K562 (cell line): ENCODE measurements around the gene CDC42SE2. TPM values are rescaled to one million over a fixed set of nuclear protein-coding genes. Genes with fewer than 3 reads are reported as not detected.

Experiments
- ATAC-seq: fragments of 200-7000 bp; cut with Tn5 transposase; 3 replicates; pipeline ENCODE4 v1.9.1; 2020; ENCODE audit warnings: moderate library complexity
- BruUV-seq: library from RNA; stranded (reverse); fragments of 400-500 nt; replicated peaks from 2 replicates; lab custom pipeline; 2021; lab: Mats Ljungman, UMichigan
- CTCF ChIA-PET: fragments of 300-600 bp; formaldehyde crosslinking; extraction: SDS; loops from one replicate; lab custom pipeline; 2021; ENCODE audit warnings: low intra/inter-chr PET ratio; lab: Yijun Ruan, JAX
- POLR2A ChIA-PET: fragments of 300-600, 350-650 bp; sonication (Branson Sonifier 250); formaldehyde crosslinking; extraction: SDS; loops from one replicate; lab custom pipeline; 2021; ENCODE audit warnings: antibody characterized with exemption, inconsistent platforms; lab: Yijun Ruan, JAX
- DNase-seq, 4 experiments: peaks; one replicate each; pipeline versions ENCODE4 v3.0.0 to v3.0.0-alpha.2; 2011 to 2018; ENCODE audit warnings: low spot score in 3 of 4, mixed read lengths in 3 of 4; ENCODE audit errors: extremely low read depth in 1 of 4
- FAIRE-seq: peaks from 2 replicates; lab custom pipeline; 2011; peaks lifted over from hg19 to GRCh38; lab: Jason Lieb, UNC
- H2AFZ ChIP-seq: 2 replicates; pipeline ENCODE4 v1.6.0; 2011; ENCODE audit warnings: low read depth, low read length, control low read depth, inconsistent platforms
- H3K27ac ChIP-seq: fragments of 200-600 bp; 3 replicates; pipeline ENCODE4 v1.8.0; 2011; ENCODE audit warnings: low read depth, mild to moderate bottlenecking, control low read depth, inconsistent platforms, low read length, moderate library complexity, mixed read lengths; ENCODE audit errors: extremely low read depth
- H3K27me3 ChIP-seq, 2 experiments: fragments of 300-600 bp in 1 of 2; 2 replicates in 1 of 2; 3 replicates in 1 of 2; pipeline versions ENCODE4 v1.6.0 to v1.8.0; 2011; ENCODE audit warnings: inconsistent platforms in 2 of 2, low read length in 2 of 2, mild to moderate bottlenecking in 1 of 2, mixed read lengths in 1 of 2, moderate library complexity in 1 of 2; ENCODE audit not compliant: control insufficient read depth in 2 of 2, insufficient read depth in 2 of 2
- H3K36me3 ChIP-seq: fragments of 300-600 bp; 3 replicates; pipeline ENCODE4 v1.8.0; 2011; ENCODE audit warnings: mild to moderate bottlenecking, low read length, inconsistent platforms; ENCODE audit not compliant: control insufficient read depth, insufficient read depth
- H3K4me1 ChIP-seq, 2 experiments: fragments of 200-600 bp in 1 of 2; replicated peaks in 1 of 2; 2 replicates in 1 of 2; 3 replicates in 1 of 2; pipeline versions ENCODE4 v1.5.1 to v1.8.0; 2011; ENCODE audit warnings: inconsistent platforms in 2 of 2, low read length in 2 of 2, mild to moderate bottlenecking in 1 of 2, mixed read lengths in 1 of 2, moderate library complexity in 1 of 2; ENCODE audit not compliant: control insufficient read depth in 2 of 2, insufficient read depth in 2 of 2
- H3K4me2 ChIP-seq: 2 replicates; pipeline ENCODE4 v1.6.1; 2011; ENCODE audit warnings: low read length, control low read depth, inconsistent platforms, mixed read lengths; ENCODE audit not compliant: insufficient read depth
- H3K4me3 ChIP-seq: fragments of 200-600 bp; sonication (generic), shearing (Covaris generic); 2 replicates; pipeline ENCODE4 v1.5.1; 2016; ENCODE audit warnings: control low read depth, inconsistent platforms
- H3K79me2 ChIP-seq: fragments of 200-600 bp; 3 replicates; pipeline ENCODE4 v1.8.0; 2011; ENCODE audit warnings: low read length, inconsistent platforms; ENCODE audit not compliant: control insufficient read depth, insufficient read depth
- H3K9ac ChIP-seq, 2 experiments: 2 replicates each; pipeline versions ENCODE4 v1.6.0 to v1.6.1; 2011; ENCODE audit warnings: low read depth in 2 of 2, low read length in 2 of 2, control low read depth in 1 of 2, inconsistent platforms in 1 of 2, mild to moderate bottlenecking in 1 of 2, mixed read lengths in 1 of 2; ENCODE audit not compliant: insufficient read depth in 1 of 2
- H3K9me1 ChIP-seq: one replicate; pipeline ENCODE4 v1.6.0; 2011; ENCODE audit warnings: inconsistent platforms, mild to moderate bottlenecking, low read length, moderate library complexity; ENCODE audit not compliant: control insufficient read depth, insufficient read depth
- H3K9me3 ChIP-seq: replicated peaks from 2 replicates; pipeline ENCODE4 v1.5.1; 2011; ENCODE audit warnings: low read depth, low read length, inconsistent platforms; ENCODE audit not compliant: control insufficient read depth, insufficient read depth
- H4K20me1 ChIP-seq: replicated peaks from 2 replicates; pipeline ENCODE4 v1.6.1; 2011; ENCODE audit warnings: low read length, inconsistent platforms, mixed read lengths; ENCODE audit not compliant: control insufficient read depth, insufficient read depth
- CBX3 ChIP-seq, 2 experiments: IDR thresholded peaks; 1 replicate in 1 of 2; 2 replicates in 1 of 2; pipeline ENCODE4 v1.6.1; 2012; ENCODE audit warnings: inconsistent platforms in 2 of 2, low read length in 2 of 2, borderline replicate concordance in 1 of 2, control low read depth in 1 of 2
- CEBPB ChIP-seq: fragments of 450-650 bp; IDR thresholded peaks from 2 replicates; pipeline ENCODE4 v1.6.1; 2016; ENCODE audit warnings: missing genetic modification characterization, missing compliant biosample characterization
- FOXA3 ChIP-seq, 2 experiments: fragments of 450-650 bp in 1 of 2; sonication (generic) in 1 of 2; formaldehyde crosslinking; IDR thresholded peaks in 1 of 2; conservative IDR thresholded peaks in 1 of 2; 2 replicates each; pipeline versions ENCODE4 v1.4.0 to v1.8.0; 2020 to 2022; ENCODE audit warnings: mild to moderate bottlenecking in 2 of 2, missing genetic modification reagents in 1 of 2
- GTF2E2 ChIP-seq: fragments of 200-800 bp; sonication (Bioruptor generic); IDR thresholded peaks from 2 replicates; pipeline ENCODE4 v1.6.1; 2016; ENCODE audit warnings: missing genetic modification characterization, missing compliant biosample characterization
- IRF2 ChIP-seq: sonication (generic); formaldehyde crosslinking; IDR thresholded peaks from 2 replicates; pipeline ENCODE4 v1.8.1; 2022; ENCODE audit warnings: mild to moderate bottlenecking, missing genetic modification reagents
- MBD2 ChIP-seq: sonication (generic); IDR thresholded peaks from 2 replicates; pipeline ENCODE4 v1.6.1; 2016; ENCODE audit warnings: low read depth, borderline replicate concordance
- NUFIP1 ChIP-seq: fragments of 450-650 bp; IDR thresholded peaks from 2 replicates; pipeline ENCODE4 v1.6.1; 2018; ENCODE audit not compliant: partially characterized antibody
- PML ChIP-seq: IDR thresholded peaks from 2 replicates; pipeline ENCODE4 v1.6.1; 2012; ENCODE audit warnings: low read length, inconsistent platforms
- POLR2AphosphoS5 ChIP-seq: IDR thresholded peaks from 2 replicates; pipeline ENCODE4 v1.6.1; 2011; ENCODE audit warnings: mild to moderate bottlenecking, low read depth, low read length, moderate library complexity; ENCODE audit not compliant: control insufficient read depth, insufficient read depth
- SLC30A9 ChIP-seq: fragments of 250-450 bp; sonication (Bioruptor Pico); IDR thresholded peaks from 2 replicates; pipeline ENCODE4 v1.8.0; 2022; ENCODE audit warnings: mild to moderate bottlenecking, moderate library complexity
- TEAD1 ChIP-seq, 2 experiments: fragments of 450-650 bp in 1 of 2; sonication (generic) in 1 of 2; formaldehyde crosslinking; IDR thresholded peaks; 2 replicates each; pipeline versions ENCODE4 v1.4.0 to v1.8.0; 2020 to 2022; ENCODE audit warnings: mild to moderate bottlenecking in 2 of 2, missing genetic modification reagents in 1 of 2
- ZNF354B ChIP-seq: fragments of 250-450 bp; sonication (Bioruptor Pico); IDR thresholded peaks from 2 replicates; pipeline ENCODE4 v1.4.0; 2020
- ZNF57 ChIP-seq: fragments of 450-650 bp; formaldehyde crosslinking; IDR thresholded peaks from 2 replicates; pipeline ENCODE4 v1.4.0; 2020; ENCODE audit warnings: mild to moderate bottlenecking, moderate library complexity
- ZNF830 ChIP-seq: fragments of 250-450 bp; sonication (Bioruptor Pico); IDR thresholded peaks from 2 replicates; pipeline ENCODE4 v1.5.0; 2021; ENCODE audit warnings: mild to moderate bottlenecking
- WGBS: fragments of 100-300 bp; shearing (Covaris generic); methylation state at CpG from one replicate; pipeline ENCODE4 v1.1.6; 2016; ENCODE audit warnings: low coverage, mixed read lengths; ENCODE audit not compliant: insufficient coverage; ENCODE audit errors: missing lambda C conversion rate; 5-methylcytosine and 5-hydroxymethylcytosine counted together
- in situ Hi-C: fragments of 300-500 bp; cut with MboI; formaldehyde crosslinking; loops from 4 replicates; pipeline ENCODE4 v1.15.0; 2018; ENCODE audit warnings: inconsistent platforms, mixed read lengths
- intact Hi-C: fragments of 100-400 bp; cut with micrococcal nuclease; formaldehyde crosslinking; loops from 2 replicates; pipeline ENCODE4 v1.14.2; 2022
- polyA plus RNA-seq, 8 experiments: library from polyadenylated mRNA; depleted of rRNA in 4 of 8; stranded (reverse) in 5 of 8; unstranded in 3 of 8; fragments of >200 nt; fragmentation: Nextera tagmentation in 2 of 8; fragmentation: Illumina TruSeq in 1 of 8; extraction: Ambion mirVana in 2 of 8; extraction: Trizol in 1 of 8; gene quantifications; 2 replicates each; pipeline versions ENCODE4 v1.2.1 to v1.2.3, GENCODE V29; 2011 to 2014; ENCODE audit warnings: inconsistent platforms in 1 of 8, missing spikeins in 1 of 8
- total RNA-seq, 7 experiments: library from RNA; depleted of rRNA in 6 of 7; stranded (reverse); fragments of >200 nt in 6 of 7; fragmentation: Illumina TruSeq in 2 of 7; extraction: Trizol in 2 of 7; gene quantifications; 2 replicates each; pipeline versions ENCODE4 v1.2.1 to v1.2.3, GENCODE V29; 2011 to 2021; ENCODE audit warnings: low replicate concordance in 1 of 7
- TF ChIP-seq, protein P1 (sequence below): fragments of 450-650 bp; IDR thresholded peaks from 2 replicates; pipeline ENCODE4 v1.6.1; 2018; ENCODE audit not compliant: partially characterized antibody
- TF ChIP-seq, protein P2 (sequence below): sonication (generic); formaldehyde crosslinking; IDR thresholded peaks from 2 replicates; pipeline ENCODE4 v1.8.1; 2023; ENCODE audit warnings: mild to moderate bottlenecking, missing genetic modification reagents
- TF ChIP-seq, protein P3 (sequence below): fragments of 250-450 bp; sonication (Bioruptor Pico); IDR thresholded peaks from 2 replicates; pipeline ENCODE4 v1.4.0; 2020

Gene CDC42SE2
- total and polyA plus RNA-seq, 9 of the 15 experiments (the other 6 are each of a cell fraction or from before 2014, with no cell fraction given) = 24.8 to 44.3 (median 32.7) TPM

DNA sequence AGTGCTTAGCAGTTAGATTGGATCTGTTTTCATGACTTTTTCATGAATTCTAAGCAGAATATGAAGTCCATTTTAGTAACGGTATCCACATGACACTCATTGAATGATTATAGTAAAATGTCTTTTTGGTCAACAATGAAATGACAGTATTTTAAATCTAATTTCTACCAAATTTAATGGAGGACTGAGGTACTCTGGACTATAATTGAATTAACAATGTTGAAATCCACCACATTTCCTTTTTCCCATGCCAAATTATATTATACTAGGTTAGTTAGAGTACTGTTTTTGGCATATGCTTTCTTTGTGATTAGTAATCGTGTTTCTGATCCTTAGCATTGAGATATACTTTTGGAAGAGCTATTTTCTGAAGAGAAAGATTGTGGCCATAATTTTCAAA, 40.6 kb downstream of the CDC42SE2 start:
- H2AFZ ChIP-seq = no peak overlapping the region
- no peak overlapping the region for H3K9ac ChIP-seq
- FAIRE-seq = no peak
- in situ Hi-C loops = no loop called here
- BruUV-seq = no TSS peak
- no peak for ATAC-seq
- no peaks in the 10 kb centered on the region for H3K9me3 ChIP-seq
- H3K36me3 ChIP-seq = no peaks in the 10 kb centered on the region
- no peak overlapping the region for H3K4me2 ChIP-seq
- intact Hi-C loops = loop anchor here (5.0 kb wide), 1 partner anchor 68 kb away; no protein-coding TSS in a partner anchor
- H3K27me3 ChIP-seq = no peaks in the 10 kb centered on the region
- WGBS = 68% methylated on average over 2 of the region's 2 CpGs
- CTCF ChIA-PET = interaction anchor here (0.6 kb wide), 1 partner anchor 12 kb away, joined by 7 read pairs; no protein-coding TSS in a partner anchor
- no peak for DNase-seq
- no peak overlapping the region for H3K27ac ChIP-seq
- peaks cover 0 to 10% of the 10 kb centered on the region in 2 experiments; a peak in 4 of 5 replicates for H3K4me1 ChIP-seq
- H3K9me1 ChIP-seq = no peaks in the 10 kb centered on the region
- H4K20me1 ChIP-seq = no peaks in the 10 kb centered on the region
- peaks cover 61% of the 10 kb centered on the region for H3K79me2 ChIP-seq
- H3K4me3 ChIP-seq = no peak overlapping the region
- POLR2A ChIA-PET = interaction anchor here (1.0 kb wide), 1 partner anchor 142 kb away, joined by 3 read pairs; no protein-coding TSS in a partner anchor
- TF ChIP-seq MBD2 = no peak
- TF ChIP-seq CBX3 (IDR thresholded peaks at IDR 0.05; ENCODE audit: borderline replicate concordance in 1 of 2, low read length in 2 of 2) = no peak
- no peak for TF ChIP-seq ZNF830 (CRISPR knock-in tag)
- TF ChIP-seq, protein P1, sequence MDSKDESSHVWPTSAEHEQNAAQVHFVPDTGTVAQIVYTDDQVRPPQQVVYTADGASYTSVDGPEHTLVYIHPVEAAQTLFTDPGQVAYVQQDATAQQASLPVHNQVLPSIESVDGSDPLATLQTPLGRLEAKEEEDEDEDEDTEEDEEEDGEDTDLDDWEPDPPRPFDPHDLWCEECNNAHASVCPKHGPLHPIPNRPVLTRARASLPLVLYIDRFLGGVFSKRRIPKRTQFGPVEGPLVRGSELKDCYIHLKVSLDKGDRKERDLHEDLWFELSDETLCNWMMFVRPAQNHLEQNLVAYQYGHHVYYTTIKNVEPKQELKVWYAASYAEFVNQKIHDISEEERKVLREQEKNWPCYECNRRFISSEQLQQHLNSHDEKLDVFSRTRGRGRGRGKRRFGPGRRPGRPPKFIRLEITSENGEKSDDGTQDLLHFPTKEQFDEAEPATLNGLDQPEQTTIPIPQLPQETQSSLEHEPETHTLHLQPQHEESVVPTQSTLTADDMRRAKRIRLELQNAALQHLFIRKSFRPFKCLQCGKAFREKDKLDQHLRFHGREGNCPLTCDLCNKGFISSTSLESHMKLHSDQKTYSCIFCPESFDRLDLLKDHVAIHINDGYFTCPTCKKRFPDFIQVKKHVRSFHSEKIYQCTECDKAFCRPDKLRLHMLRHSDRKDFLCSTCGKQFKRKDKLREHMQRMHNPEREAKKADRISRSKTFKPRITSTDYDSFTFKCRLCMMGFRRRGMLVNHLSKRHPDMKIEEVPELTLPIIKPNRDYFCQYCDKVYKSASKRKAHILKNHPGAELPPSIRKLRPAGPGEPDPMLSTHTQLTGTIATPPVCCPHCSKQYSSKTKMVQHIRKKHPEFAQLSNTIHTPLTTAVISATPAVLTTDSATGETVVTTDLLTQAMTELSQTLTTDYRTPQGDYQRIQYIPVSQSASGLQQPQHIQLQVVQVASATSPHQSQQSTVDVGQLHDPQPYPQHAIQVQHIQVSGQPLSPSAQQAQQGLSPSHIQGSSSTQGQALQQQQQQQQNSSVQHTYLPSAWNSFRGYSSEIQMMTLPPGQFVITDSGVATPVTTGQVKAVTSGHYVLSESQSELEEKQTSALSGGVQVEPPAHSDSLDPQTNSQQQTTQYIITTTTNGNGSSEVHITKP = no peak
- TF ChIP-seq POLR2AphosphoS5 = no peak
- no peak for TF ChIP-seq PML
- no peak for TF ChIP-seq SLC30A9 (CRISPR knock-in tag)
- no peak for TF ChIP-seq ZNF354B
- TF ChIP-seq IRF2 (CRISPR knock-in tag) = no peak
- no peak for TF ChIP-seq FOXA3 (CRISPR knock-in tag; conservative IDR thresholded peaks at IDR 0.05 in 1 of 2, IDR thresholded peaks at IDR 0.05 in 1 of 2)
- no peak for TF ChIP-seq GTF2E2 (tag)
- no peak for TF ChIP-seq TEAD1 (CRISPR knock-in tag; IDR thresholded peaks at IDR 0.05)
- TF ChIP-seq, protein P2, sequence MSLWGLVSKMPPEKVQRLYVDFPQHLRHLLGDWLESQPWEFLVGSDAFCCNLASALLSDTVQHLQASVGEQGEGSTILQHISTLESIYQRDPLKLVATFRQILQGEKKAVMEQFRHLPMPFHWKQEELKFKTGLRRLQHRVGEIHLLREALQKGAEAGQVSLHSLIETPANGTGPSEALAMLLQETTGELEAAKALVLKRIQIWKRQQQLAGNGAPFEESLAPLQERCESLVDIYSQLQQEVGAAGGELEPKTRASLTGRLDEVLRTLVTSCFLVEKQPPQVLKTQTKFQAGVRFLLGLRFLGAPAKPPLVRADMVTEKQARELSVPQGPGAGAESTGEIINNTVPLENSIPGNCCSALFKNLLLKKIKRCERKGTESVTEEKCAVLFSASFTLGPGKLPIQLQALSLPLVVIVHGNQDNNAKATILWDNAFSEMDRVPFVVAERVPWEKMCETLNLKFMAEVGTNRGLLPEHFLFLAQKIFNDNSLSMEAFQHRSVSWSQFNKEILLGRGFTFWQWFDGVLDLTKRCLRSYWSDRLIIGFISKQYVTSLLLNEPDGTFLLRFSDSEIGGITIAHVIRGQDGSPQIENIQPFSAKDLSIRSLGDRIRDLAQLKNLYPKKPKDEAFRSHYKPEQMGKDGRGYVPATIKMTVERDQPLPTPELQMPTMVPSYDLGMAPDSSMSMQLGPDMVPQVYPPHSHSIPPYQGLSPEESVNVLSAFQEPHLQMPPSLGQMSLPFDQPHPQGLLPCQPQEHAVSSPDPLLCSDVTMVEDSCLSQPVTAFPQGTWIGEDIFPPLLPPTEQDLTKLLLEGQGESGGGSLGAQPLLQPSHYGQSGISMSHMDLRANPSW (CRISPR knock-in tag) = no peak
- TF ChIP-seq NUFIP1 = no peak
- no peak for TF ChIP-seq CEBPB (tag)
- no peak for TF ChIP-seq ZNF57 (CRISPR knock-in tag)
- TF ChIP-seq, protein P3, sequence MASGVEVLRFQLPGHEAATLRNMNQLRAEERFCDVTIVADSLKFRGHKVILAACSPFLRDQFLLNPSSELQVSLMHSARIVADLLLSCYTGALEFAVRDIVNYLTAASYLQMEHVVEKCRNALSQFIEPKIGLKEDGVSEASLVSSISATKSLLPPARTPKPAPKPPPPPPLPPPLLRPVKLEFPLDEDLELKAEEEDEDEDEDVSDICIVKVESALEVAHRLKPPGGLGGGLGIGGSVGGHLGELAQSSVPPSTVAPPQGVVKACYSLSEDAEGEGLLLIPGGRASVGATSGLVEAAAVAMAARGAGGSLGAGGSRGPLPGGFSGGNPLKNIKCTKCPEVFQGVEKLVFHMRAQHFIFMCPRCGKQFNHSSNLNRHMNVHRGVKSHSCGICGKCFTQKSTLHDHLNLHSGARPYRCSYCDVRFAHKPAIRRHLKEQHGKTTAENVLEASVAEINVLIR (CRISPR knock-in tag) = no peak
